Left lobe of liver (tissue), 2 donors: ENCODE results near the gene GRM8. TPM values are rescaled to one million over a fixed set of nuclear protein-coding genes. Genes with fewer than 3 reads are reported as not detected.

ENCODE experiments used
- ATAC-seq: fragments of 200-7000 bp; cut with Tn5 transposase; one replicate; pipeline ENCODE4 v1.9.1; 2020; ENCODE audit warnings: mild to moderate bottlenecking, moderate library complexity
- DNase-seq: peaks from one replicate; pipeline ENCODE4 v3.0.0-alpha.2; 2020; ENCODE audit warnings: low spot score
- total RNA-seq: library from RNA; stranded (reverse); gene quantifications from one replicate; pipeline ENCODE4 v1.2.1, GENCODE V29; 2021
- donor health status: DM: no; HTN: no; CAD: no; lungs with moderate emphysema.
- donor health status: DM: no; HTN: yes; CAD: no.

Gene GRM8
- 6.7 TPM for total RNA-seq

- ATAC-seq = peak; percentile 77
- peak; percentile 79 for DNase-seq
These were observed at the start of gene GRM8 for GRCh38 chr7:127252778-127253280. Gene GRM8, minus strand, starts transcription at chr7:127252941.

DNA sequence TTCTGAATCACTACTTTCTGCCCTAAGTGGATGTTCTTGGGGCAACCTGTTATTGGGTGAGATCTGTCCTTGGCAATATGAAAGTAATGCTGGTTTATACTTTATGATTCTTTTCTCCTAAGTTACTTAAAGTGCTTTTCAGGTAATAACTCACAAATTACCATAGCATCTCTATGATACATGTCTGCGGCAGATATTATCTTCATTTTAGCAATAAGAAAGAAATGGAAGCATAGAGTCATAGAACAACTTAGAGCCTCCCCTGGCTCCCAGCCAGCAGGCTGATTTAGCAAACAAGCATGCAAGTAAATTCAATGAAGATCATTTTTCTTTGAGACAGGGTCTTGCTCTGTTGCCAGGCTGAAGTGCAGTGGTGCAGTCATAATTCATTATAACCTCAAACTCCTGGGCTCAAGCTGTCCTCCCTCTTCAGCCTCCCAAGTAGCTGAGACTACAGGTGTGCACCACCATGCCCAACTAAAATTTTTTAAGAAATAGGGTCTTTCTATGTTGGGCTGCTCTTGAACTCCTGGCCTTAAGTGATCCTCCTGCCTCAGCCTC is 38.1 kb upstream of the GRM8 start:
- ATAC-seq (no peak), DNase-seq (no peak)

DNA sequence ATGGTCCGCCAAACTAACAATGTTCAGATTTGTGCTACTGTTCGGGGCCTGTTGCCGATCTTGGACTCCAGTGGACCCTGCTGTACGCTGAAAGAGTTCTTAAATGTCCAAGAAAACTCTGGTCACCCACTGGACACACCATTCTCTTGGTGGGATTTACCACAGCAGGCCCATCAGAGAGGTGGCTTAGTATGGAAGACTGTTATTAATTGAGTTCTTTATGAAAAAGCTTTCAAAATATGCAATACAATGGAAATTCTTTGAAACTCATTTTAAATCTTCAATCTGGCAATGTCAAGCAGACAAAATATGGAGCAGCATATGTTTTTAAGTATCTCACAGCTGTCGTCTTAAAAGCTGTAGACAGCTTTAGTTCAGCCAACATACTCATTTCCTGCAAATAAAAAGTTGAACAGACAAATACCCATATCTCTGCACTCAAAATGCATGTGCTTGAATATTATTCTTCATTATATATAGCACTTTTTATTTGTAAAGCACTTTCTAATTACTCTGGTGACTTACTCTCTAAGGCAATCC is 37.4 kb upstream of the GRM8 start:
- no peak for DNase-seq
- no peak for ATAC-seq

- ATAC-seq = no peak
These were observed 34.4 kb upstream of the GRM8 start for GRCh38 chr7:127287133-127287532.

GRCh38 chr7:127270093-127270492 is 17.4 kb upstream of the GRM8 start:
- DNase-seq (no peak), ATAC-seq (no peak)

More at GRCh38 chr7:127287133-127287532, 34.4 kb upstream of the GRM8 start:
- no peak for DNase-seq

- no peak for DNase-seq
- no peak for ATAC-seq
These were observed 13.3 kb upstream of the GRM8 start for GRCh38 chr7:127266047-127266446.

DNA sequence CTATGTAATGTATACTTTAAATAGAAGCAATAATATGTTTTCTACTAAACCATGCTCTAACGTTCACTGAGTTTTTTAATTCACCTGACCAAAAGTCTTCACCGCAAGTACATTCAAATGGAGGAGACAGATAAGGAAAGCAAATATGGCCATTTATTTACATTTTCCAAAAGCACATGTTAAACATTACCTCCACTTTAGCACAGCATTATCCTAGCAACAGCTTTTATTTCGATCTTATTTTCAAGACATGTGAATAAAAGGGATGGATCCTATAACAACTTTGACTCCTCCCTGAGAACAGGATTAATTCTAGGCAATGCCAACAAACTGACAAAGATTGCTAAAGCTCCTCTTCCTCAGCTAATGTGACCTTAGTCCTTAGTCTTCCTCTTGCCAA is 11.5 kb upstream of the GRM8 start:
- ATAC-seq (no peak), DNase-seq (no peak)

GRCh38 chr7:127258111-127258510 is 5.4 kb upstream of the GRM8 start:
- ATAC-seq = no peak

DNA sequence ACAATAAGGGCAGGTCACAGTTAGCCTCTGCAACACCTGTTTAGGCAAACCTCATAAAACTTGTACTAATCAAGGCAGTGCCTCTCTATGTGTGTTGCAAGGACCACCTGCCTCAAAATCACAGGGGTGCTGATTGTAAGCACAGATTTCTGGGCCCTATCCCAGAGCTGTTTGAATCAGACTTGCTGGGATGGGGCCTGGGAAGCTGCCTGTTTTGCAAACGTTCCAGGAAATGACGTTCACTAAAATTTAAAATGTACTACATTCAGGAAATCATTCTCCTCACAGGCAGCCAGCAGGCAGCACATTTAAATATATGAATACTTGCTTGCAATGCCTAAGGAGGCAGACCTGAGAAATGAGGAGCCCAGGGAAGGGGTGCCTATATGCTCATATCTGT is 4.3 kb upstream of the GRM8 start:
- ATAC-seq (no peak), DNase-seq (no peak)

More at GRCh38 chr7:127258111-127258510, 5.4 kb upstream of the GRM8 start:
- no peak for DNase-seq

GRCh38 chr7:127256041-127256725 is 3.4 kb upstream of the GRM8 start:
- no peak for DNase-seq
- no peak for ATAC-seq

- ATAC-seq (no peak), DNase-seq (no peak)
These were observed 1.5 kb upstream of the GRM8 start for GRCh38 chr7:127254163-127254684.

DNA sequence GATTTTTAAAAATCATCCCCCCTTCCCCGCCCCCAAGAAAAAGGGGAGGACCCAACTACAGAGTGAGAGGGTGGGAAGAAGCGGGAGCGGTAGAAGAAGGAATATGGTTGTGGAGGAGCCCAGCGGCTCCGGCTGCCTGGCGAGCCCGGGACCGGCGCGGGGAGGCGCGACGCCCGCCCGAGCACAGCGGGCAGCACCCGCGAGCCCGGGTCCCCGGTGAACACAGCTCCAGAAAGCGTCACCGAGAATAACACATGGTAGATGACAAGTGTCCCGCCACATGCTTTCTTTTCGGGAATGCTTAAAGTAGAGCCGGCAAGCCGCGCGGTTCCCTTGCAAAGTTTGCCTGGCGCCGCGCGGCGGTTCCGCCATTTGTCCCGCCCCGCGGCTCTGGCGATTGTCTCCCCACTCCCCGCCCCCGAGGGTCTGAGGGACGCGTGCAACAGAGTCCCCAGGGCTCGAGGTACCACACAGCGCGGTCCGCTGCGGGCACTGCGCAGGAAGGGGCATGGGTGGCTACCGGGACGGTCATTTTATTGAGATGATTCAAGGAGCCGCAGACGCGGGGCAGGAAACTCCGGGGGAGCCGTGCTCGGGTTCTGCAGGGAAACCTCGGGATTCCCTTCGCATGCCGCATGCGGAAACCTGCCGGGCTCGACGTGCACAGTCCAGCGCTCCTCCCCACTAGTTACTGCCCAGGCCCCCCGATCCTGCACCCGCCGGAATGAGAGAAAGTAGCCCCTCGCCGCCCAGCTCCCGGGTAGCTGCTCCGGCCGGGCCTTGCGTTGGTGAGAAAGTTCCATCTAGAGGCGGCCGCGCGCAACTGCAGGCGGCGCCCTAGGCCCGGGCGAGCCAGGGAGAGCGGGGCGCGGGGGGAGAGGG is 781 bp upstream of the GRM8 start:
- DNase-seq (peak; percentile 74), ATAC-seq (peak; percentile 75)

DNA sequence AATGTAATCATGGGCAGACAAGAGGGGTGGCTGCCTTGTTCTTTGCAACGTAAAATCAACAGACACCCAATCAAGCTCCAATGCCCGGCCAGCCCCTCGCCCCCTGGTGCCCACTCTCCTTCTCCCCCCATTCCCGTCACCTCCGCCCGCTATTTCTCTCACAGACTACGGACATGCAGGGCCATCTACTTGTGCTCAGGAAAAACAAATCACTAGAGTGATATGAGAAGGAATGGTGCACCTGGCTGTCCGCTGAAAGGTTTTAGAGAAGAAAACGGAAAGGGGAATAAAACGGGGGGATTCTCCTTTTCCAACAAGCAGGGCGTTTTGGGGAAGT is 396 bp downstream of the GRM8 start:
- DNase-seq (no peak), ATAC-seq (no peak)

DNA sequence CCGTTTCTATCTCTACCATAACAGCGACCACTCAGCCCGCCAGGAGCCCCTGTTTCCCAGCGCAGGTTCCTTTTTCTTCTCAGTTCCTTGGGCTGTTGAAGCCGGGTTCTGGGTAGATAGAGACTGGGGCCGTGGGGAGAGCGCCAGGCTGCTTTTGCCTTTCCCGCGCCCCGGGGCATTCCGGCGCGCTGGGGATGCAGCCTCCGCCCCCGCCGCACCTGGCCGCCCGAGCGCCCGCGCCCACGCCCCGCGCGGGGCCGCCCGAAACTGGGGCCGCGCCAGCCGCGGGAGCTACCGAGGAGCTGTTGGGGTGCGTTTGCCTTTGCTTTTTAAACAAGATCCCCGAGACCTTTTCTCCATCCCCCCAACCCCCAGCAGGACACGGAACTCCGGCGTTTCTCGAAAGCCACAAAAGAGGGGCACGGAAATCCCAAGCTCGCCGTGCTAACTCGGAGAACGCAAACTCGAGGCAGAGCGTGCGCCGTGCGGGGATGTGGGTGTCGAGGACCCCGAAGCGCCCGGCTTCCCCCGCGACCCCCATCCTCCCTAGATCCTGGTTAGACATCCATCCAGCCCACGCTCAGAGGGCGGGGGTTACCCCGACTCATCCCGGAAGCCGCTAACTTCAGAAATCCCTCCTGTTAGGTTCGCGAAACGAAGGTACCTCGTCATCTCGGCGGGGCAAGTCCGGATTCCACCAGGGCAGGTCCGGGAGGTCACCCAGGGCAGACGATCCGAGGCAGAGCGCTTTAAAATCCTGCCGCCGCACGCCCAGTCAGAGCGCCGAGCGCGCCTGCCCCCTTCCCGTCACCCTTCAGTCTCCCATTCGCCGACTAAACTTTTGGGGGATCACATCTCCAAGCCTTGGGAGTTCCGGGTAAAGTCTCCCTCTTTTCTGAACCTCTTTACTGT is 1.0 kb downstream of the GRM8 start:
- DNase-seq = peak; percentile 58
- ATAC-seq = peak; percentile 51

- no peak for ATAC-seq
- no peak for DNase-seq
These were observed 1.7 kb downstream of the GRM8 start for GRCh38 chr7:127251036-127251464.

- ATAC-seq (no peak), DNase-seq (no peak)
These were observed 2.3 kb downstream of the GRM8 start for GRCh38 chr7:127250312-127251035.

GRCh38 chr7:127245607-127246006 is 7.1 kb downstream of the GRM8 start:
- peak; percentile 66 for ATAC-seq

DNA sequence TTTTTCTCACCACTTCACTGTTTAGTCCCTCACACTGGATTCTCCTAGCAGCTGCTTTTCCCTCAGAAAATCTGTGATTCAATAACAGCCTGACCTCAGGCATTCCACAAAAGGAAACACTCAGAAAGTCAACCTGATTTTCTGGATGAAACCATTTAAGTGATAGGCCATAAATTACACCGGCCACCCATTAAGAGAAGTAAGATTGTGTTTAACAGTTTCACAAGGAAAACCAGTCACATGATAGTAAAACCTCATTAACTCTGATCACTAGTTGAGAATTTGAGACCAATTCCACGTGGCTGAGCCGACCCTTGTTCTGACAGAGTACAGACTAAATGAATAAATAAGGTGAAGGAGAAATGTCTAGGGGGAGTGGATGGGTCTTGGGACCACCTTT is 7.7 kb downstream of the GRM8 start:
- DNase-seq = no peak
- no peak for ATAC-seq

More at GRCh38 chr7:127245607-127246006, 7.1 kb downstream of the GRM8 start:
- no peak for DNase-seq

- ATAC-seq (no peak), DNase-seq (no peak)
These were observed 12.9 kb downstream of the GRM8 start for GRCh38 chr7:127239814-127240213.
